NCI-H128 (cell line): ENCODE data around the gene OSBPL8.

ENCODE experiments used
- DNase-seq: peaks from one replicate; lab custom pipeline; 2025; ENCODE audit not compliant: unreplicated experiment; lab: John Stamatoyannopoulos, UW

The OSBPL8 gene

GRCh38 chr12:76555797-76556196 lies 3.8 kb downstream of the OSBPL8 start:
- no peak for DNase-seq

GRCh38 chr12:76555231-76555767 lies 4.3 kb downstream of the OSBPL8 start:
- DNase-seq: no peak

- no peak for DNase-seq
Observed at GRCh38 chr12:76554405-76555230, 5.0 kb downstream of the OSBPL8 start.

- no peak for DNase-seq
Observed at GRCh38 chr12:76552343-76552938, 7.1 kb downstream of the OSBPL8 start.

- DNase-seq: no peak
Observed at GRCh38 chr12:76551482-76551888, 8.1 kb downstream of the OSBPL8 start.

GRCh38 chr12:76549131-76549530 lies 10.4 kb downstream of the OSBPL8 start:
- DNase-seq: no peak

- no peak for DNase-seq
Observed at GRCh38 chr12:76548222-76548837, 11.2 kb downstream of the OSBPL8 start.

- no peak for DNase-seq
Observed at GRCh38 chr12:76547526-76547925, 12.0 kb downstream of the OSBPL8 start.

GRCh38 chr12:76546889-76547288 lies 12.7 kb downstream of the OSBPL8 start:
- DNase-seq: no peak

- DNase-seq: no peak
Observed at GRCh38 chr12:76545486-76545885, 14.1 kb downstream of the OSBPL8 start.

GRCh38 chr12:76544601-76545261 lies 14.8 kb downstream of the OSBPL8 start:
- no peak for DNase-seq

- no peak for DNase-seq
Observed at GRCh38 chr12:76543813-76544347, 15.7 kb downstream of the OSBPL8 start.

- no peak for DNase-seq
Observed at GRCh38 chr12:76542908-76543307, 16.7 kb downstream of the OSBPL8 start.

- DNase-seq: no peak
Observed at GRCh38 chr12:76539727-76540126, 19.8 kb downstream of the OSBPL8 start.

- no peak for DNase-seq
Observed at GRCh38 chr12:76537923-76538322, 21.6 kb downstream of the OSBPL8 start.

GRCh38 chr12:76536546-76536945 lies 23.0 kb downstream of the OSBPL8 start:
- no peak for DNase-seq

GRCh38 chr12:76535170-76535569 lies 24.4 kb downstream of the OSBPL8 start:
- no peak for DNase-seq

- no peak for DNase-seq
Observed at GRCh38 chr12:76533331-76533730, 26.2 kb downstream of the OSBPL8 start.

GRCh38 chr12:76532520-76532919 lies 27.1 kb downstream of the OSBPL8 start:
- DNase-seq: no peak

- no peak for DNase-seq
Observed at GRCh38 chr12:76531056-76531455, 28.5 kb downstream of the OSBPL8 start.

- DNase-seq: no peak
Observed at GRCh38 chr12:76530516-76530915, 29.1 kb downstream of the OSBPL8 start.
